SKM-1 treated with dmso at 0.1 percent for 144 hours (cell line): ENCODE data around the gene PTPRD.

Source experiments
- DNase-seq: peaks from one replicate; lab custom pipeline; 2025; ENCODE audit not compliant: unreplicated experiment; lab: John Stamatoyannopoulos, UW

The PTPRD gene

GRCh38 chr9:8331507-8332330 is 2281.1 kb downstream of the PTPRD start:
- no peak for DNase-seq

DNA sequence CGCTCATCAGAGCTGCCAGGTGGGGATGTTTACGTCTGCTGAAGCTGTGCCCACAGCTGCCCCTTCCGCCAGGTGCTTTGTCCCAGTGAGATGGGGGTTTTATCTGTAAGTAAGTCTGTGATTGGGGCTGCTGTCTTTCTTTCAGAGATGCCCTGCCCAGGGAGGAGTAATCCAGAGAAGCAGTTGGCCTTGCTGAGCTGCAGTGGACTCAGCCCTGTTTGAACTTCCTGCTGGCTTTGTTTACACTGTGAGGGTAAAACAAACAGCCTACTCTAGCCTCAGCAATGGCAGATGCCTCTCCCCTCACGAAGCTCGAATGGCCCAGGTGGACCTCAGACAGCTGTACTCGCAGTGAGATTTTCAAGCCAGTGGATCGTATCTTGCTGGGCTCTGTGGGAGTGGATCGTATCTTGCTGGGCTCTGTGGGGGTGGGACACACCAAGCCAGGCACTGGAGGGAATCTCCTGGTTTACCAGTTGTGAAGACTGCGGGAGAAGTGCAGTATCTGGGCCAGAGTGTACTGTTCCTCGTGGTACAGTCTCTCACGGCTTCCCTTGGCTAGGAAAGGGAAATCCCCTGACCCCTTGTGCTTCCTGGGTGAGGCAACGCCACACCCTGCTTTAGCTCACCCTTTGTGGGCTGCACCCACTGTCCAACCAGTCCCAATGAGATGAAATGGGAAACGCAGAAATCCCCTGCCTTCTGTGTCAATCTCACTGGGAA is 2283.1 kb downstream of the PTPRD start:
- no peak for DNase-seq

DNA sequence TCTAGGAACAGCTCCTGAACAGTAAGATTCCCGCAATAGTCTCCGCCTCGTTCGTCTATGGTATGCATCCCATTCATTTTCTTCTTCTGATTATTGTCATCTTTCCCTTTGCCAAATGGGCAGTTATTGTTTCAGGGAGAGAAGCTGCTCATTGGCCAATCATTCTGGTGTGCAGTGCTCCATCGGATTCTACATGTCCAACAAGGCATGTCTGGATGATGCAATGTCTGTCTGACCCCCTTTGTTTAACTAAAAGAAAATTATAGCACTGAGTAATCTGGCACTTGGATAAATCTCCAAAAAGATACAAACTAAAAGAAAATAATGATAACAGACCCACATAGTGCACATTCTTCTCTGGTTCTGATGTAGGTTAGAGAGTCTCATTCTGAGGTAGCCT is 2297.6 kb downstream of the PTPRD start:
- DNase-seq, result no peak

GRCh38 chr9:8309258-8309657 is 2303.5 kb downstream of the PTPRD start:
- no peak for DNase-seq

DNA sequence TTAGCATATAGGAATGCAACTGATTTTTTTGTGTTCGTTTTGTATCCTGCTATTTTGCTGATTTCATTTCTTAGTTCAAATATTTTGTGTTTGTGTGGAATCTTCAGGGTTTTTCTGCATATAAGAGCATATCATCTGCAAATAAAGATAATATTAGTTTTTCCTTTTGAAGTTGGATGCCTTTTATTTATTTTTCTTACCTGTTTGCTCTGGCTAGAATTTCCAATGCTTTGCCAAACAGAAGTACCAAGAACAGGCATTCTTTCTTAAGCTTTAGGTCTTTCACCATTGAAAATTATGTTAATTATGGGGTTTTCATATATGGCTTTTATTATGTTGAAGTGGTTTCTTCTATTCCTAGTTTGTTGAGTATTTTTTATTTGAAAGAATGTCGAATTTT is 2308.1 kb downstream of the PTPRD start:
- DNase-seq, result no peak

GRCh38 chr9:8301296-8301695 is 2311.5 kb downstream of the PTPRD start:
- DNase-seq, result no peak

DNA sequence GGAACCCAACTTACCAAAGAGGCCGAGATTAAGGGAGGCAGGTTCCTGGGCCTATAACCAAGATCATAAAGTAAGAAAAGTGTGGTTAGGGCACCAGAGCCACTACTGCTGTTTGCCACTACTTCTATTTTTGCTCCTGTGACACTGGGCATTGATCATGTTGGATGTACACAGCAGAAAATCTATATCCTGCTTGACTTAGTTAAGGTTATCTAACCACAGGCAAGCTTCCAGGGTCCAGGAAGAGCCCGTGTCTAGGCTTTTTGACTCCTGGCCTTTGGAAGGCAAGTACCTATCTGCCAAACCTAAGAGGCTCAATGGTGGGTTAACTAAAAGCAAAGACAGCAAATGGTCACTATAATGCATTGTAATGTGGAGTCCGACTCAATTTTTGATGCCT is 2315.8 kb downstream of the PTPRD start:
- no peak for DNase-seq

DNA sequence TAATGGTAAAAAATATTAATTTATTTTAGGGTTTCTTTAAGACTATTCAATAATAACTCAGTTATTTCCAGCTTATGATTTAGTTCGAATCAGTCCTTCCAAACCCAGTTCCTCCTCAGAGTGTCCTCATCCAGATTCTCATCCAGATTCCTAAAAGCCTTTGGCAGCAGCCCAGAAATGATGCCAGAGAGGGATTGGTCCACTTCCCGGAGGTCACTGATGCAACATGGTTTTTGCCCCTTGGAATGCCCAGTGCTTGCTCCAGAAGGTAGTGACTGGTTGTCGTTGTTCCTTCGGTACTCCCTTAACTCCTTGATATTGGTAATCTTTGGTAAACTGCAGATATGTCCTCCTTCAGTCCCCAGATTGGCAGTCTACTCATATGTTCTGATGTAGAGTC is 2320.1 kb downstream of the PTPRD start:
- DNase-seq, result no peak

DNA sequence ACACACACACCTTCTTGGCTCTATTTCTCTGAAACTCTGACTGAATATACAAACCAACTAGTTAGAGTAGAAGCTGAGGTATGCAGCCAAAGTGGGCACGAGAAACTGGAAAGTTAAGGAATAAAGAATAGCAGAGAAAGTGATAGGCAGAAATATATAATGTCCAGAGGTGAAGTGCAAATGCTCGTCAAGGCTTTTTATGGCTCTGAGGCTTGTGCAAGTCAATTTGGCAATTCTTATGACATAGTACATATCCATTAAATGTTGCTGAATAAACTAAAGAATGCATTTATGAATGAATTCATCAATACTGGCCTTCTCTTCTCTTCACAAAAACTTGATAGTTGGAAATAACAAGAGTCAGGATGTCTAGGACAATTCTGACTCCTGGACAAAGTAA is 2323.1 kb downstream of the PTPRD start:
- no peak for DNase-seq

- no peak for DNase-seq
Observed at GRCh38 chr9:8287970-8288369, 2324.8 kb downstream of the PTPRD start.

GRCh38 chr9:8287501-8287900 is 2325.3 kb downstream of the PTPRD start:
- no peak for DNase-seq

DNA sequence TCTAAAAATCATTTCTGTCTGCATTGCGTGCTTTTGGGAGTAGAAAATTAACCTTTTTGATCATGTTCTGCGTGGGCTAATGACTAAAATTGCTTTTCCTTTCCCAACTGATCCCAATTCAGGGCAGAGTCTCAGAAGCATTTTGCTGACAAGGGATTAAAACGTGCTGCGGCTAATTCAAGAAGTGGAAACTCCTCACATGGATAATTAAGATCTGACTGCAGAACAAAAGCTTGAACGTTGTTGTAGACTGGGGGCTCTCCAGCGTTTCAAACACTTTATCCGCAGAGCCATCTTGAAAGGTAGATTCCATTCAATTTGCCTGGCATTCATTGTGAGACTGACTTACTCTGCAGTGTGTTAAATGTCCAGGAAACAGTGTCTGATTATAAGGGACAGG is 2327.9 kb downstream of the PTPRD start:
- DNase-seq, result no peak

- DNase-seq, result no peak
Observed at GRCh38 chr9:8282535-8282934, 2330.3 kb downstream of the PTPRD start.

GRCh38 chr9:8280811-8281210 is 2332.0 kb downstream of the PTPRD start:
- no peak for DNase-seq

- no peak for DNase-seq
Observed at GRCh38 chr9:8278048-8278447, 2334.8 kb downstream of the PTPRD start.

DNA sequence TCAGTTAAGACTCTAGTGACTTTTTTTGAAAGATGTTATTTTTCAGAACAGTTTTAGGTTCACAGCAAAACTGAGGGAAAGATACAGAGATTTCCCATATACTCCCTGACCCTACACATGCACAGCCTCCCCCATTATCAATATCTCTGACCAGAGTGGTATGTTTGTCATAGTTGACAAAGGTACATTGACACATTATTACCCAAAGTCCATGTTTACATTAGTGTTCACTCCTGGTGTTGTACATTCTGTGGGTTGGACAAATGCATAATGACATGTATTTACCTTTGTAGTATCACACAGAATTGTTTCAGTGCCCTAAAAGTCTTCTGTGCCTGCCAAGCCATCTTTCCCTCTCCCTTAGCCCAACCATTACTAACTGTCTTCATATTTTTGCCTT is 2342.6 kb downstream of the PTPRD start:
- DNase-seq, result no peak

DNA sequence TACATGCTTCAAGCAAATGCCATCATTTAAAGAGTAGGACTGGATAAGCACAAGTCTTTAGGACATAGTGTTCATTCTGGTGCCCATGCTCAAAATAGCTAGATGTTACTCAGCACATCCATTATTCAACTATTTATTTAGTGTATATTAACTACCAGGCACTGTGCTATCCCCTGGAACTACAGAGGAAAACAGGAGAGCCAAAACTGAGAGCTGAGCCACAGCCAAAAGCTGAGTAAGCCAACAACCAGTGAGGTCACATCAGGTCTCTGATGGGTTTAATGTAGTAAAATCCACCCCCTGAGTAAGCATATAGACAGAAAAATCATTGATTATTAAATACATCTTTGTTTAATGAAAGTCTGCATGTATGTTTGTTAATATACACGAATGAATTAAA is 2343.9 kb downstream of the PTPRD start:
- no peak for DNase-seq

- DNase-seq, result no peak
Observed at GRCh38 chr9:8268216-8268878, 2344.5 kb downstream of the PTPRD start.

DNA sequence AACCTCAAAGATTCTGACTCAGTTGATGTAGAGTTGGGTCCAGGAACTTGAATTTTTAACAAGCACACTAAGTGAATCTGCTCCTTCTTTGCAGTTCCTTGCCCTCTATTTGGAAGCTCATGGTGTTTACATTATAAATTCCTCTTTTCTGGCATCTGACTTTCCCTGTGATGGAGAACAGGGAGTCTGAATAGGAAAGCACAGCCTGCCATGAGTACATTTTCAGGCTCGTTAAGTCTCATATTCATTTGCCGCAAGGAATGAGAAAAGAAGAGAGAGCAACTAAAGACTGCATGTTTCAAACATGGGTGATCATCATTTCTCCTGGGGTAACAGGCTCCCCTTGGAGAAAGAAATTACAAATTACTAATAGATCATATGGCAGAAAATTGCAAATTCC is 2345.2 kb downstream of the PTPRD start:
- DNase-seq, result no peak

- no peak for DNase-seq
Observed at GRCh38 chr9:8266861-8267260, 2345.9 kb downstream of the PTPRD start.

- no peak for DNase-seq
Observed at GRCh38 chr9:8265281-8265680, 2347.5 kb downstream of the PTPRD start.
